HG02981 (cell line): ENCODE data around the gene EP400.

ENCODE experiments used
- ATAC-seq: cut with Tn5 transposase; IDR thresholded peaks from one replicate; pipeline ENCODE4 v1.9.1; 2021; ENCODE audit warnings: mild to moderate bottlenecking, moderate library complexity; ENCODE audit not compliant: unreplicated experiment

Gene EP400

DNA sequence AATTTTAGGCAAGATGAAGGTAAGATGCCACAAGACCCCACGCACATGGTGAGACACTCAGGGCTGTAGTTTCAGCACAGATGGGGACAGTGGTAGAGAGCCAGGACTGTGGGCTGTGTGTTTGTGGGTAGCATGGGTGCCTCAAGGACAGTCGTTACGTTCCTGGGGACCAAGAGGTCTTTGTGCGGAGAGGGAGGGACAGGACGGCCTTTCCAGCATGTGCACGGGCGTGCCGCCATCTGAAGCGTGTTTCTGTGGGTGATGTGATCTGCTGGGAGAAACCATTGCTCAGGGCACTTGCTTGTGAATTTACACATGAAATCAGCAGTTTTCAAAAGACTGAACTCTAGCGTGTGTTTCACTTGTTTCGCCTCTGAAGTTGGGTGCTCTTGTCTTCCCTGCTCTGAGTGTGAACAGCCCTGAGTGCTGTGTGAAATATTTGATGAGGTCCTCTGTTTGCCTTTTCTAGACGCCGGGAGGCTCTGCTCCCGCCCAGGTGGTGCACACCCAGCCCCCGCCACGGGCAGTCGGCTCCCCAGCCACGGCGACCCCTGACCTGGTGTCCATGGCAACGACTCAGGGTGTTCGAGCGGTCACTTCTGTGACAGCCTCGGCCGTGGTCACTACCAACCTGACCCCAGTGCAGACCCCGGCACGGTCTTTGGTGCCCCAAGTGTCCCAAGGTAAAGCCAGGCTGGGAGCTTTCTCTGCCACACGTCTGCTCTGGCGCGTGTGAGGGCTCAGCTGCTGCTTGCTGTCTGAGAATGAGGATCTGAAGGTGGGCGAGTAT, 112.1 kb downstream of the EP400 start:
- no peak for ATAC-seq

DNA sequence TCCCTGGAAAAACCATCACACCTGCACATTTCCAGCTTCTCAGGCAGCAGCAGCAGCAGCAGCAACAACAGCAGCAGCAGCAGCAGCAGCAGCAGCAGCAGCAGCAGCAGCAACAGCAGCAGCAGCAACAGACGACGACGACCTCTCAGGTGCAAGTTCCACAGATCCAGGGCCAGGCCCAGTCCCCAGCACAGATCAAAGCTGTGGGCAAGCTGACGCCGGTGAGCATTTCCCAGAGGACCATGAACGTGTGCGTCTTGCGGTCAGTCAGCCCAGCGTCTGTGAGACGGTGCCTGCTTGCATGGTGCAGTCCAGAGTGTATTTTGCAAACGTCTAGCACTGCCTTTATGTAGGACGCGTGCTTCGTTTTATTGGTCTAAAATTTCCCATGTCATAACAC, 112.7 kb downstream of the EP400 start:
- ATAC-seq: no peak

DNA sequence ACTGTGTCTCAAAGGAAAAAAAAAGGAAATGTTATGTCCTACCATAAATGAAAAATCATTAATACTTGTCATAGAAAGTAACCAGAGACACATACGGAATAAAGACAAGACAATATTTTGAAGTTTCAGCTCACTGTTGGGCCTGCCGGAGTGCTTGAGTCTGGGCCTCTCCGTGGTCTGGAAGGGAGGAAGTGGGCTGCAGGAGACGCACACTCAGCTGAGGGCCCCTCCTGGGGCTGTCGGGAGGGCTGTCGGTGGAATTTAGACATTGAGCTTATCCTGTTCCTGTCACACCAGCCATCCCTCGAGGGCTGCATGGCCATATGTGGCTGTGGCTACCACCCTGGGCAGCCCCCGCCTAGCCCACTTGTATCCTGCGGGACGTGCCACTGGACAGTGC, 113.7 kb downstream of the EP400 start:
- ATAC-seq: no peak

DNA sequence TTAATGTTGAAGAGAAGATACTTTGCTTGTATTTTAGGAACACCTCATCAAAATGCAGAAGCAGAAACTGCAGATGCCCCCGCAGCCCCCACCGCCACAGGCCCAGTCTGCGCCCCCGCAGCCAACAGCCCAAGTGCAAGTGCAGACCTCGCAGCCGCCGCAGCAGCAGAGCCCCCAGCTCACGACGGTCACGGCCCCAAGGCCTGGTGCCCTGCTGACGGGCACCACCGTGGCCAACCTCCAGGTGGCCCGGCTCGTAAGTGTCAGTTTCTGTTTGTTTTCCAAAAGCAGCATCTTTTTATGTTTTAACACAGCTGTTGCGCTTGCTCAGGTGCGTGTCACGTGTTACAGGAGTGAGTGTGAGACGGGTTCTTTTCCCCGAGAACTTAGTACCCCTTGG, 114.9 kb downstream of the EP400 start:
- ATAC-seq: no peak

DNA sequence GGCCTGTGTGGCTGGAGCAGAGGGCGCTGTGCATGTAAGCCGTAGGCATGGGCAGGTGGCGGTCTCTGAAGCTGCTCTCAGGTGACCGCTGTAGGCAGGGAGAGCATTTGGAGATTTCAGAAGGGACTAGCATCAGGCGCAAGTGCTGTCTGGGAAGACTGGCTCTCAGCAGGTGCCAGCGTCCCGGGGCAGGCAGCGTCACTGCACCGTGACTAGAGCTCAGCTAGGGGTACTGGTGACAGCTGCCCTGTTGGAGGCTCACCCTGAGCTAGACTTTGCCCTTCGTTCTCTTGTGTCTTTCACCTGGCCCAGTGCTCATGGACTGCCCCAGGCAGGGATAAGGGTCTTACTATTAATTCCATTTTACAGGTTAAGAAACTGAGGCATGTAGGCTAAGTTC, 115.5 kb downstream of the EP400 start:
- no peak for ATAC-seq

DNA sequence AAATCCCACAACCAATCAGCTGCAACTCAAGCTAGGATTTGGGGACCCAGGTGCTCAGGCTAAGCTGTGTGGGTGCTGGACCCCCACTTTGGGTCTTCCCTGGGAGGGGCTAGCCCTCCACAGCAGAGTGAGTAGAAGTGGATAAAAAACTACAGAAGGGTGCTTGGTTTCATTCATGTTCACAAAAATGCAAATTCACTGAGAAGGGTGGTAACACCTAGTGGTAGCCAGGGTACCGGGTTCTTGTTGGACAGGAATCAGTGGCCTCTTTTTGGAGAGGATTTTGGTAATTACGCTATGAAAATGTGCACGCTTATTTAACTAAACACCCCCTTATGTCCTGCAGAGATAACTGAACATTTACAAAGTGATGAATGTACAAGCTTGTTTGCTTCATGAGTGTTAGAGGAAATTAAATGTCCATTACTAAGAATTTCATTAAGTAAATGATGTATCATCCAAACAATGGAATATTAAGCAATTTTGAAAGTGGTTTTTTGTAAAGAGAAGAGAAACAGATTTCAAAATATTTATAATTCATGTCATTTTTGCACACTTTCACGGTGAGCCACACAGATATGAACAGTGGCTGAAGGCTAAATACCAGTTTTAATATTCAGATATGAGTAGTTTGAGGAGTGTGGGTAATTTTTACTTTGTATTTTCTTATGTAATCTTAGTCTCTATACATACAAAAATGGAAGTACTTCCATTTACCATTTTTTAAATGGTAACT, 116.0 kb downstream of the EP400 start:
- ATAC-seq: no peak

DNA sequence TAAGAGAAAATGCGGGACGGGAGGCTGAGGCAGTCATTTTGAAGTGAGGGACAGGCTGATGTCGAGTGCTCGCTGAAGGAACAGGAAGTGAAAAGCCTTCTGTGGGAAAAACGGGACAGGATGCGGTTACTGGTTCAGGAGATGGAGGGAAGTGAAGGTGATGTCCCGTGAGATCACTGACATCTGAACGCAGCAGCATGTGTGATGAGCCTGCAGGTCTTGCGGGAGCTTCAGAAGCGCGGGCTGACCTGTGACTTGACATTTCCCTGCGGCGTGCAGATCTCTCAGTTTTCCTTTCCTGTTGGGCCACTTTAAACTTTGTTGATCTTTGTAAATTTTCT, 116.6 kb downstream of the EP400 start:
- no peak for ATAC-seq

DNA sequence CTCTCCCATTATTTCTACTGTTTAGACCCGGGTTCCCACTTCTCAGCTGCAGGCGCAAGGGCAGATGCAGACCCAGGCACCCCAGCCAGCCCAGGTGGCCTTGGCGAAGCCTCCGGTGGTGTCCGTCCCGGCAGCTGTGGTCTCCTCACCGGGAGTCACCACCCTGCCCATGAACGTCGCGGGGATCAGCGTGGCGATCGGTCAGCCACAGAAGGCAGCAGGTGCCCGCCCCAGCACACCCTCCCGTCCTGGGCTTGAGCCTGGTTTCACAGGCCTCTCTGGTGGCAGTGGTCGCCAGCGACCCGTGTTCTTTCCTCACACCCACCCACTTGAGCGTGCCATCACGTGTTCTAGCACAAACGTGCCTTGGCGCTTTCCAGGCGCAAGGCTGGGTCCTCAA, 117.0 kb downstream of the EP400 start:
- no peak for ATAC-seq

DNA sequence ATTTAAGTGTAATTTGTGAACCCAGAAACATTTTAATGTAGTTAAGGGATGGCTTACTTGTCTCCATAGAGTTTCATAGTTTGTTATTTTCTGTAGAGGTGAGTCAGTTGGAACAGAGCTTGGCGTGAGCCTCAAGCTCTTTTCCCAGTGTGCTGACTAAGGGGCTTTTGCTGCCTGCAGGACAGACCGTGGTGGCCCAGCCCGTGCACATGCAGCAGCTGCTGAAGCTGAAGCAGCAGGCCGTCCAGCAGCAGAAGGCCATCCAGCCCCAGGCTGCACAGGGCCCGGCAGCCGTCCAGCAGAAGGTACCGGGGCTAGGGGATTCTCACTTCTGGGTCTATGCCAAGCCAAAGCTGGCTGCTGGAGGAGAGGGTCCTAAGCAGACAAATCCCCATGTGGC, 117.4 kb downstream of the EP400 start:
- ATAC-seq: no peak

DNA sequence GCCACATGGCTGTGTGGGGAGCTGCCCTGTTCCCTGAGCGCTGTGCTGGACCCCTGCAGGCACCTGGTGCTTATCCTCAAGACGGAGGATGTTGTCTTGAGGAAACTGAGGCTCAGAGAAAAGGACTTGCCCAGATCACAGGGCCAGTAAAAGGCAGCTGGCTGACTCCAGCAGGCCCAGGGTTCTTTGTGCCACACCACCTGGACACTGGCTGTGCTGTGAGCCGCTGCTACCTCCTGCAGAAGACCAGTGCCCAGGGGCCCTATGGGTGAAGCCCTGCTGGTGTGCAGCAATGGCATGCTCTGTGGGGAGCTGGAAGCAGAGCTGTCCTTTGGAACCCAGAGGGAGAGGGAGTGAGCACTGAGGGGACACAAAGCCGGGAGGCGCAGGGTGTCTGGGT, 118.5 kb downstream of the EP400 start:
- no peak for ATAC-seq

DNA sequence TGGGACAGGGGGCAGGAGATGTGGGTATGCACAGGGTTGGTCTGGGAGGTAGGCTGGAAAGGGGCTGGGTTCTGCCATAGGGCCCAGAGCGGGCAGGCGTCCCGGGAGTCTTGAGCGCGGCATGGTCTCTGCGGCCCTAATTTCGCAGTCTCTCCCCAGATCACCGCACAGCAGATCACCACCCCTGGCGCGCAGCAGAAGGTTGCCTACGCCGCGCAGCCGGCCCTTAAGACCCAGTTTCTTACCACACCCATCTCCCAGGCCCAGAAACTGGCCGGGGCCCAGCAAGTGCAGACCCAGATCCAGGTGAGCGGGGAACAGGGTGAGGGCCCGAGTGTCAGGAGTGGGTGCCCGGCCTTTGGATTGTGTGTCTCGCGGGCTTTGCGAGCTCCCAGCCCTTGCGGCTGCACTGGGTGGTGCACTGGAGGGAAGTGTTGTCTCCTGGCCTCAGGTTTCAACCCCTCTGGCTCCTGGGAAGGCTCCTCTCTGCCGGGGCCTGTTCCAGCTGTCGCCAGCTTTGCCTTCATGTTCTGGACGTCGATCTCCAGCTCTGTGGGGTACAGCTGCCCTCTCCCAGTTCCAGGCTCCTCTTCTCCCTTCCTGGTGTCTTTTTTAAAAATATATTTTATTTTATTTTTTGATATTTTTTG, 119.7 kb downstream of the EP400 start:
- no peak for ATAC-seq

DNA sequence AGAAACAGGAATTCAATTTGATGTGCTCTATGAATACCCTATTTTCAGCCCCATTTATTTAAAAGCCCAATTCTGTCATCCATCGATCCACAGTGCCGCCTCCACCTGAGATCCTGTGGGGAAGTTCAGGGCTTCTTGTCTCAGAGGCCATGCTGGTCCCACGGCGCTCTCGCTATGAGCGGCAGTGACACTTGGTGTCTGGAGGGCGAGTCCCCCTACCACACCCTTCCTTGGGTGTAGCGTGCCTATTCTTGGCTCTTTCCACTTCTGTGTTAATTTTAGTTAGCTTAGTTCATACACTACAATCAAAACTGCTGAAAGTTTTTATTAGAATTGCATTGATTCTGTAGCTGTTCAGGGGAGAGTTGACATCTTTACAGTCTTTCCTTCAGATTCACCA, 120.6 kb downstream of the EP400 start:
- no peak for ATAC-seq

DNA sequence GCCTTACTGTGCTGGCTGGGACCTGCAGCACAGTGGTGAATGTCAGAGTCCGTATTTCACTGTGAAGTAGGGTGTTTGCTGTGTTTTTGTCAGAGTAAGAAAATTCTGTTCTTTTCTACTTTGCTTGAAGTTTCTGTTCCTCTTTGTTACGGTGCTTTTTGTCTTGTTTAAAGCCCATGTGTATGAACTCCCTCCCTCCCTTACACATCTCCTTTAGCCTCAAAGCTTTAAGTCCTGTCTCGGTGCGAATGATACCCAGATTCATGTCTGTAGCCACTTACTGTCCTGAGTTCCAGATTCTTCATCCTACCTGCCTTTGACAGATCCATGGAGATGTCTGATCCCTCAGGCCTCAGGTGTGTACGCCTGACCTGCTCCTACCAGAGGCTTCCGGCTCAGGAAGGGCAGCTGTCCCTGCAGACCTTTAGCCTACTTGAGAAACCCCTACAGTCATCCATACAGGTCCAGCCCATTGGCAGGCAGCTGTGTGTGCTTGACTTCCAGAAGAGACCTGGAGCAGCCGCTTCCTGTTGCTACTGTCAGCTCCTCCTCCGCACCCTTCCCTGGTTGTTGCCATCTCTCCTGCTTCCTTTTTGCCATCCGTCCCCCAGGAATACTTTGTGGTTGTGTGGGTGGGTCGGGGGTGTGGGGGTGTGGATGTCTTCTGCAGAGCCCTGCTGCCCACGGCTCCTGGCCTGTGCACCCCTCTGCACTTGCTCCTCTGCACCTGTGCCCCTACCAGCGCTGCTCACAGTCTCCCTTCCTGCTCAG, 121.5 kb downstream of the EP400 start:
- ATAC-seq: peak; percentile 67

DNA sequence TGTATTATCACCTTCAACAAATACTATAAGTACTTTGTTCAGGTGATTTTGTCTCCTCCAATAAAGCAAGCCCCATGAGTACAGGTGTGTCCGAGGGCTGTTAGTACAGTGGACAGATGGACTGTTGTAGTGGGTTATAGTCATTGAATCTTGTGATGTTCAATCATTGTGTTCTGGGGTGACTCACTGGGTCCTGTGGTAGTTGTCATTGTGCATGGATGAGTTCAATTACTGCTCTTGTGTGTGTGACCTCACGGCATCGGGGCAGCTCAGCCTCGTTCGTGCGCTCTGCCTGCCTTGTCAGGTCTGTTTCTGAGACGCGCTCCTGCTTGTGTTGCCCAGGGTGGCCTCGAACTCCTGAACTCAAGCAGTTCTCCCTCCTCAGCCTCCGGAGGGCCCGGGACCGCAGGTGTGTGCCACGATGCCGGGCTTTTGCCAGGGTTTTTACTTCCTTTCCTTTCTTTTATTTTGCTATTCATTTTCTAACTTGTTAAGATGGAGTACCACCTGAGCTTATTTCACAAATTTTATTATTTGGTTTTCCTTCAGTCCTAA, 122.2 kb downstream of the EP400 start:
- ATAC-seq: no peak

DNA sequence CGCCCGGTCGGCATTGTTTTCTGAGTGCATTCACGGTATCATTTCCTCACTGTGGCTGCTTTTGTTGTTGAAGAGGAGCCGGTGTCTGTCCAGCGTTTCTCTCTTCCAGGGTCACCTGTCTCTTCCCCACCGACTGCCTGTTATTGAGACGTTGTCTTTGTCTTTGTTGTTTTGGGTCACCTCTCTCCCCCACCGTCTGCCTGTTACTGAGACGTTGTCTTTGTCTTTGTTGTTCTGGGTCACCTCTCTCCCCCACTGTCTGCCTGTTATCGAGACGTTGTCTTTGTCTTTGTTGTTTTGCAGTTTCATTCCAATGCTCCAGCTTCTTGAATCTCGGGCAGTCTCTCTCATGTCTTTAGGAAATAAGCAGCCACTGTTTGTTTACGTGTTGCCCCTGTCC, 124.5 kb downstream of the EP400 start:
- ATAC-seq: no peak

DNA sequence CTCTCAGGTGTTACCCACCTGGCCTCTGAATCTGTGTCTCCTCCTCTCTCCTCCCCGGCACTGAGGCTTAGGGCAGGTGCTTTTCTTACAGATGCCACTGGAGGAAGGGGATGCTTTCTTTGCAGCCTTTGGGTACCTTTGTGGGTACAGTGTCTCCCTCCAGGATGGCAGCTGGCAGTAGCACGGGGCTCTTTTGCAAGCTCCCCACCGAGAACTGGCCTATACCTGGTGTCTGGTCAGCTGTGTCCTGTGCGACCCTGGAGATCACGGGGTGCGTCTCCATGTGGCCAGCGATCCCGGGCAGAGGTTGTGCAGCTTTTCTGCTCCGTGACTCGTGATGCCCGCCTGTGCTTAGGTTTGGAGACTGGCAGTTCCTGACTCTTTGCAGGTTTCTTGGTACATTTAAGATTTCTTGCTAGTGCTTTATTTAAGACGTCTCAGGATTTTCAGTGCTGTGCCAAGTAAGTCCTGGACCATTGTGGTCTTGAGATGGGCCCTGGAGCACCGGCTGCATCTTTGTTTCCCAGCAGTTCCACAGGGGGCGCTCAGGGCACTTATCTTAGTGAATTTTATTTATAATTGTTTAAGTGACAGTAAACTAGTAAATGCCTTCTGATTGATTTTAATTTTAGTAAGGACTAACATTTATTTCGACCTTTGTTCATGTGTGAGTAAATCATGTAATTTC, 125.4 kb downstream of the EP400 start:
- no peak for ATAC-seq

DNA sequence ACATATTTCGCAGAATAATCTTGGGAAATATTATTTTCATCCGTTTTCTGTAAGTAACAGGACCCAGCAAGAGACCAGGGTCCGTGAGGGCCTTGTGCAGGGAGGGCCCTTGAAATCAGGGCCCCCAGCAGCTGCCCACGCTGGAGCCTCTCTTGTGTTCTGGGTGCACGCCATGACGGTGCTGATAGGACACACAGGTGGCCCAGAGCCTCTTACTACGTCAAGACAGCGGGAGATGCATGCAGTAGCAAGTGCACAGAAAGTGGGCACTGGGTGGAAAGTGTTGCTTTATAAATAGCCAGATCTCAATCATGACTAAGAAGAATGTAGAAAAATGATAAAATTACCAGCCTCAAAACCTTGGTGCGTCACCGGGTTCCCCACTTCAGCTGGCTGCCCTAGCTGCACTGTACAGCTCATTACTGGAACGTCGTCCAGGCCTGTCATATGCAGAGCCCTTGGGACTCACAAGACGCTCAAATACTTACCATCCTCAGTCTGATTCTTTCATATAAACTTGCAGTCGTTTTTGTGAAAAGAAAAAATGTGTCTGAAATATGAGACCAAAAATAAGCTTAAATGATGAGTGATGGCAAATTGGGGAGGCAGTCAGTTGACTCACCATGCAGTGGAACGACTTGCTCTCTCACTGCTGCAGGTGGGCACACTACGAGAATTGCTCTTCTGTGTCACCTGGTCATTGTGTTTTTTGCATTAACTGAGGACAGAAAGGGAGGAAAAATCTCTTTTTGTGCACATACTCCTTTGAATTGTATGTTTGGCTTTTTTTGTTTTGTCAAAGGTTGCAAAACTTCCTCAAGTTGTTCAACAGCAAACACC, 126.2 kb downstream of the EP400 start:
- no peak for ATAC-seq

DNA sequence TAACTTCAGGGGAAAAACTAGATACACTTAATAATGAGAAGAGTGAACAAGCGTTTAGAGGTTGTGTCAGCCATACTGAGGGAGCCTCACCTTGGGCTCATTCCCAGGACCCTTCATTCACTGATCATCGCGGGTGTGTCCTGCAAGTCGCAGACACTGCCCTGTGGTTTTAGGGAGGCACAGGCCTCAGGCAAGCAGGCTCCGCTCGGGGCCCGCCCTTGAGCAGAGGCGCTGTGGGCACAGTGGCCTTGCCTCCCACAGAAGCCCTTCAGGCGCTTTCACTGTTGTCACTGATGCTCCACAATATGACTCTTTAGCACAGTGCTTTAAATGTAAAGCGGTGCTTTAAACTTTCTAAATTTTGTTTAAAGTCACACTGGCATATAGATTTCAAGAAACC, 127.0 kb downstream of the EP400 start:
- no peak for ATAC-seq

DNA sequence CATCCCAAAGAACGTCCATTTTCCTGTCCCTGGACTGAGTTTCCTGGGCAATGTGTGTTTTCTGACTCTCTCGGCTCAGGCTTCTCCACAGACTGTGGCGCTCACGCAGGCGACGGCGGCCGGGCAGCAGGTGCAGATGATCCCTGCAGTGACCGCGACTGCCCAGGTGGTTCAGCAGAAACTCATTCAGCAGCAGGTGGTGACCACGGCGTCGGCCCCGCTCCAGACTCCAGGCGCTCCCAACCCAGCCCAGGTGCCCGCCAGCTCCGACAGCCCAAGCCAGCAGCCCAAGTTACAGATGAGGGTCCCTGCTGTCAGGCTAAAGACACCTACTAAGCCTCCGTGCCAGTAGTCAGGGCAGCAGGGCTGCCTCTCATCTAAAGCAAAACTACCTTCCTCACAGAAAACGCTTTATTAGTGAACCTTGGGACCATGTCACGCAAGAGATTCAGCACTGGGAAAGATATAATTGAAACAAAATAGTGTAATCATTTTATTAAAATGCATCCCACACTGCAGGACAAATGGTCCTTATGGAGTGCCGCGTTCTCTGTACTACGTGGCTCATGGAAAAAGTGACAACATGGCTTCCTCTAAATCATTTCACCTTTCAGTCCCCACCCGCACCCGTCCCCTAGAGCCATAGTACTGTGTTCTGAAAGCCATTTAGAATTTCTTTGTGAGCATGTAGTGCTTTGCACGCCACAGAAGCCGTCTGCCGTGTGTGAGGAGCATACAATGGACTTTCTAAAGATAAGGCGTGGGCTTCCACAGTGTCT, 127.8 kb downstream of the EP400 start:
- no peak for ATAC-seq
